ENCODE data around the gene ZNF593. TPM values are rescaled to one million over a fixed set of nuclear protein-coding genes. Genes with fewer than 3 reads are reported as not detected.

The ZNF593 gene
- total and polyA plus RNA-seq, 9 of the 15 experiments (the other 6 are each of a cell fraction or from before 2014, with no cell fraction given), result 9.8 to 334 (median 48.2) TPM

DNA sequence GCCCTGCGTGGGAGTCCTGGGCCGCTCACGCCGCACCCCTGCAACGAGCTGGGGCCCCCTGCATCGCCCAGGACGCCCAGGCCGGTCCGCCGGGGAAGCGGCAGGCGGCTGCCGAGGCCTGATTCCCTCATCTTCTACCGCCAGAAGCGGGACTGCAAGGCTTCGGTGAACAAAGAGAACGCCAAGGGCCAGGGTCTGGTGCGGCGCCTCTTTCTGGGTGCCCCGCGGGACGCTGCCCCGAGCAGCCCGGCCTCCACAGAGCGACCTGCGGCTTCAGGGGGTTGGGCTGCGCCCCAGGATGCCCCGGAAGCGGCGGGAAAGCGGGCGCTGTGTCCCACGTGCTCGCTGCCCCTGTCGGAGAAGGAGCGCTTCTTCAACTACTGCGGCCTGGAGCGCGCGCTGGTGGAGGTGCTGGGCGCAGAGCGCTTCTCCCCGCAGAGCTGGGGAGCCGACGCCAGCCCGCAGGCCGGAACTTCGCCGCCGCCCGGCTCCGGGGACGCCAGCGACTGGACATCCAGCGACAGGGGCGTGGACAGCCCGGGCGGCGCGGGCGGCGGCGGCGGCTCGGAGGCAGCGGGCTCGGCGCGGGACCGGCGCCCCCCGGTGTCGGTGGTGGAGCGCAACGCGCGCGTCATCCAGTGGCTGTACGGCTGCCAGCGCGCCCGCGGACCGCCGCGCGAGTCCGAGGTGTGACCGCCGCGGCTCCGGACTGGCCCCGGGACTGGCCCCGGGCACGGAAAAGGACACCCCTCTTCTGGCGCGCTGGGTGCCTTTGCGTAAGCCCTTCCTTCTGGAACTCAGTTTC, 8.1 kb upstream of the ZNF593 start (continued):
- TF ChIP-seq, protein P1, sequence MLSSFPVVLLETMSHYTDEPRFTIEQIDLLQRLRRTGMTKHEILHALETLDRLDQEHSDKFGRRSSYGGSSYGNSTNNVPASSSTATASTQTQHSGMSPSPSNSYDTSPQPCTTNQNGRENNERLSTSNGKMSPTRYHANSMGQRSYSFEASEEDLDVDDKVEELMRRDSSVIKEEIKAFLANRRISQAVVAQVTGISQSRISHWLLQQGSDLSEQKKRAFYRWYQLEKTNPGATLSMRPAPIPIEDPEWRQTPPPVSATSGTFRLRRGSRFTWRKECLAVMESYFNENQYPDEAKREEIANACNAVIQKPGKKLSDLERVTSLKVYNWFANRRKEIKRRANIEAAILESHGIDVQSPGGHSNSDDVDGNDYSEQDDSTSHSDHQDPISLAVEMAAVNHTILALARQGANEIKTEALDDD (IDR thresholded peaks at IDR 0.05), result no peak
- TF ChIP-seq ZNF785 (CRISPR knock-in tag; IDR thresholded peaks at IDR 0.05) (no peak), PHB (CRISPR knock-in tag; IDR thresholded peaks at IDR 0.05) (peak; percentile 81), GABPB2 (CRISPR knock-in tag; conservative IDR thresholded peaks at IDR 0.05) (no peak), ZNF347 (CRISPR knock-in tag; IDR thresholded peaks at IDR 0.05; ENCODE audit: low read depth) (no peak), EP400 (IDR thresholded peaks at IDR 0.05) (peak; percentile 87), ZNF282 (CRISPR knock-in tag; IDR thresholded peaks at IDR 0.05) (no peak), NFATC3 (IDR thresholded peaks at IDR 0.05) (no peak), CHD2 (IDR thresholded peaks at IDR 0.05; ENCODE audit: low read depth, low read length) (0 out of 2 replicates have a peak, but pooled peaks have one; percentile 14), RBM14 (IDR thresholded peaks at IDR 0.05; ENCODE audit: borderline replicate concordance, insufficient read depth, low read depth, low read length) (0 out of 2 replicates have a peak, but pooled peaks have one; percentile 76), EHMT2 (IDR thresholded peaks at IDR 0.05) (no peak), RAD21 (CRISPR knock-in tag; conservative IDR thresholded peaks at IDR 0.05 in 1 of 2, IDR thresholded peaks at IDR 0.05 in 1 of 2) (peak; percentile 60 to 84), NCOA4 (IDR thresholded peaks at IDR 0.05; ENCODE audit: partially characterized antibody) (no peak), POLR2G (IDR thresholded peaks at IDR 0.05; ENCODE audit: low read depth, low read length) (peak; percentile 94), KHSRP (IDR thresholded peaks at IDR 0.05) (no peak), KLF13 (tag; IDR thresholded peaks at IDR 0.05; ENCODE audit: borderline replicate concordance, low read depth) (peak; percentile 15; the same call in 1 of the 2 replicates), GATA2 (CRISPR knock-in tag; IDR thresholded peaks at IDR 0.05) (no peak), ZC3H8 (IDR thresholded peaks at IDR 0.05) (no peak), RBM17 (IDR thresholded peaks at IDR 0.05; ENCODE audit: borderline replicate concordance, low read depth, low read length) (no peak)
- TF ChIP-seq, protein P2, sequence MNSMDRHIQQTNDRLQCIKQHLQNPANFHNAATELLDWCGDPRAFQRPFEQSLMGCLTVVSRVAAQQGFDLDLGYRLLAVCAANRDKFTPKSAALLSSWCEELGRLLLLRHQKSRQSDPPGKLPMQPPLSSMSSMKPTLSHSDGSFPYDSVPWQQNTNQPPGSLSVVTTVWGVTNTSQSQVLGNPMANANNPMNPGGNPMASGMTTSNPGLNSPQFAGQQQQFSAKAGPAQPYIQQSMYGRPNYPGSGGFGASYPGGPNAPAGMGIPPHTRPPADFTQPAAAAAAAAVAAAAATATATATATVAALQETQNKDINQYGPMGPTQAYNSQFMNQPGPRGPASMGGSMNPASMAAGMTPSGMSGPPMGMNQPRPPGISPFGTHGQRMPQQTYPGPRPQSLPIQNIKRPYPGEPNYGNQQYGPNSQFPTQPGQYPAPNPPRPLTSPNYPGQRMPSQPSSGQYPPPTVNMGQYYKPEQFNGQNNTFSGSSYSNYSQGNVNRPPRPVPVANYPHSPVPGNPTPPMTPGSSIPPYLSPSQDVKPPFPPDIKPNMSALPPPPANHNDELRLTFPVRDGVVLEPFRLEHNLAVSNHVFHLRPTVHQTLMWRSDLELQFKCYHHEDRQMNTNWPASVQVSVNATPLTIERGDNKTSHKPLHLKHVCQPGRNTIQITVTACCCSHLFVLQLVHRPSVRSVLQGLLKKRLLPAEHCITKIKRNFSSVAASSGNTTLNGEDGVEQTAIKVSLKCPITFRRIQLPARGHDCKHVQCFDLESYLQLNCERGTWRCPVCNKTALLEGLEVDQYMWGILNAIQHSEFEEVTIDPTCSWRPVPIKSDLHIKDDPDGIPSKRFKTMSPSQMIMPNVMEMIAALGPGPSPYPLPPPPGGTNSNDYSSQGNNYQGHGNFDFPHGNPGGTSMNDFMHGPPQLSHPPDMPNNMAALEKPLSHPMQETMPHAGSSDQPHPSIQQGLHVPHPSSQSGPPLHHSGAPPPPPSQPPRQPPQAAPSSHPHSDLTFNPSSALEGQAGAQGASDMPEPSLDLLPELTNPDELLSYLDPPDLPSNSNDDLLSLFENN (IDR thresholded peaks at IDR 0.05; ENCODE audit: low read depth in 2 of 2, low read length in 2 of 2), result no peak
- TF ChIP-seq, protein P3, sequence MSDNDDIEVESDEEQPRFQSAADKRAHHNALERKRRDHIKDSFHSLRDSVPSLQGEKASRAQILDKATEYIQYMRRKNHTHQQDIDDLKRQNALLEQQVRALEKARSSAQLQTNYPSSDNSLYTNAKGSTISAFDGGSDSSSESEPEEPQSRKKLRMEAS (CRISPR knock-in tag; IDR thresholded peaks at IDR 0.05), result peak; percentile 99
- TF ChIP-seq, protein P4, sequence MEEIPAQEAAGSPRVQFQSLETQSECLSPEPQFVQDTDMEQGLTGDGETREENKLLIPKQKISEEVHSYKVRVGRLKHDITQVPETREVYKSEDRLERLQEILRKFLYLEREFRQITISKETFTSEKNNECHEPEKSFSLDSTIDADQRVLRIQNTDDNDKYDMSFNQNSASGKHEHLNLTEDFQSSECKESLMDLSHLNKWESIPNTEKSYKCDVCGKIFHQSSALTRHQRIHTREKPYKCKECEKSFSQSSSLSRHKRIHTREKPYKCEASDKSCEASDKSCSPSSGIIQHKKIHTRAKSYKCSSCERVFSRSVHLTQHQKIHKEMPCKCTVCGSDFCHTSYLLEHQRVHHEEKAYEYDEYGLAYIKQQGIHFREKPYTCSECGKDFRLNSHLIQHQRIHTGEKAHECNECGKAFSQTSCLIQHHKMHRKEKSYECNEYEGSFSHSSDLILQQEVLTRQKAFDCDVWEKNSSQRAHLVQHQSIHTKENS (CRISPR knock-in tag; IDR thresholded peaks at IDR 0.05), result no peak
